Tibial nerve (tissue), 3 donors: ENCODE data around the gene PARP16.

Experiments
- POLR2A ChIP-seq, 2 donors: fragments of 450-650 bp; IDR thresholded peaks; one replicate each; pipeline ENCODE4 v1.6.1; 2017; ENCODE audit warnings: antibody characterized with exemption in 2 of 2, mild to moderate bottlenecking in 2 of 2, moderate library complexity in 2 of 2
- TF ChIP-seq, protein P1 (sequence below), 5 experiments: fragments of 200-600 bp in 3 of 5; fragments of 450-650 bp in 2 of 5; sonication (generic) in 3 of 5; IDR thresholded peaks; one replicate each; pipeline ENCODE4 v1.5.1; 2016 to 2019; ENCODE audit warnings: antibody characterized with exemption in 5 of 5, mild to moderate bottlenecking in 3 of 5, moderate library complexity in 2 of 5

DNA sequence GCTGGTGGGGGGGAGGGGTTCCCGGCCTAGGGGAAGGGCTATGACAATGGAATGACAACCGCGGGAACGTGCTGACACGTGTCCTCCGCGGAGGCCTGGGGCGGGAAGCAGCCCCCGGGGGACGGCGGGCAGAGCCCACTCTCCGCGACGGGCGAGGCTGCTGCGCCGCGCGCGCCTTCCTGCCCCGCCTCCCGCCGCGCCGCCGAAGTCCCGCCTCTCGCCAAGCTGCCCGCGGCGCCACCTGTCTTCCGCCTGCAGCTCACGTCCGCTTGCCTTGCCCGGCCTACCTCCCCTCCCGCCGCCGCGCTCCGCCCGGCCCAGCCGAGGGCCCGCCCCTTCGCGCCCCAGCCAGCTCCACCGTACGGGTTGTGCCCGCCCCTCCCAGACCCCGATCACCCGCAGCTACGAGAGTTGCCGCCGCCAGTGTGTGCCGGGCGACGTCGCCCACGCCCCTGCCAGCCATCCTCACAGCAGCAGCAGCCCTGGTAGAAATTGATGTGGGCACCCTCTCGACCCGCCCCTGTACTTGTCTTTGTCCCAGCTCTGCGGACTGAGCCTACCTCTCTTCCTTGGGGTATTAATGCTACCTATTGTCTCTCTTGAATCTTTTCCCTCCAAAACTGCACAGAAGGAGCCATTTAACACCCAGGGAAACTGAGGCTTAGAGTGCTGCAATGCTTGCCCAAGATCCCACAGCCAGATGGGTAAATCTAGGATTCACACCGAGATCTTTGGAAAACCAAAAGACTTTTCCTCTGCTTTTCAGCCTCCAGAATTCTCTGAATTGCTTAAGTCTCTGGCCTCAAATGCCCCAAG is at the start of gene PARP16:
- TF ChIP-seq, protein P1, sequence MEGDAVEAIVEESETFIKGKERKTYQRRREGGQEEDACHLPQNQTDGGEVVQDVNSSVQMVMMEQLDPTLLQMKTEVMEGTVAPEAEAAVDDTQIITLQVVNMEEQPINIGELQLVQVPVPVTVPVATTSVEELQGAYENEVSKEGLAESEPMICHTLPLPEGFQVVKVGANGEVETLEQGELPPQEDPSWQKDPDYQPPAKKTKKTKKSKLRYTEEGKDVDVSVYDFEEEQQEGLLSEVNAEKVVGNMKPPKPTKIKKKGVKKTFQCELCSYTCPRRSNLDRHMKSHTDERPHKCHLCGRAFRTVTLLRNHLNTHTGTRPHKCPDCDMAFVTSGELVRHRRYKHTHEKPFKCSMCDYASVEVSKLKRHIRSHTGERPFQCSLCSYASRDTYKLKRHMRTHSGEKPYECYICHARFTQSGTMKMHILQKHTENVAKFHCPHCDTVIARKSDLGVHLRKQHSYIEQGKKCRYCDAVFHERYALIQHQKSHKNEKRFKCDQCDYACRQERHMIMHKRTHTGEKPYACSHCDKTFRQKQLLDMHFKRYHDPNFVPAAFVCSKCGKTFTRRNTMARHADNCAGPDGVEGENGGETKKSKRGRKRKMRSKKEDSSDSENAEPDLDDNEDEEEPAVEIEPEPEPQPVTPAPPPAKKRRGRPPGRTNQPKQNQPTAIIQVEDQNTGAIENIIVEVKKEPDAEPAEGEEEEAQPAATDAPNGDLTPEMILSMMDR (IDR thresholded peaks at IDR 0.05): peak; percentile 58 to 94 (median 77)
- TF ChIP-seq POLR2A (IDR thresholded peaks at IDR 0.05): peak; percentile 76 to 90
